GM21576 (cell line): ENCODE measurements around the gene CDH2.

Experiments used
- ATAC-seq: cut with Tn5 transposase; IDR thresholded peaks from one replicate; pipeline ENCODE4 v1.9.1; 2021; ENCODE audit warnings: mild to moderate bottlenecking, moderate library complexity; ENCODE audit not compliant: unreplicated experiment

CDH2 gene

DNA sequence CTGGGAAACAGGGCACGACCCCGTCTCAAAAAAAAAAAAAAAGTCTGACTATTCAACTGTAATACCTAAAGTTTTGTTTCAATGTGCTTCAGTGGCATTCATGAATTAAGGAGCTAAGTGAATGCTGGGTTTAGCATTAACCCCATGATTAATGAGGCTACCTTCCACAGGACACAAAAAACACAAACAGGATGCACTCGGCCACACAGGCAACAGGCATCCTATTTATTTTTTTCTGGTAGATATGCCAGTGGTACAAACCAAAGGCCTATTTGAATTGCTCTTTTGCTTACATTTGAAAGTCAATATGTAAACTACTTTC, 48.3 kb downstream of the CDH2 start:
- ATAC-seq = no peak

DNA sequence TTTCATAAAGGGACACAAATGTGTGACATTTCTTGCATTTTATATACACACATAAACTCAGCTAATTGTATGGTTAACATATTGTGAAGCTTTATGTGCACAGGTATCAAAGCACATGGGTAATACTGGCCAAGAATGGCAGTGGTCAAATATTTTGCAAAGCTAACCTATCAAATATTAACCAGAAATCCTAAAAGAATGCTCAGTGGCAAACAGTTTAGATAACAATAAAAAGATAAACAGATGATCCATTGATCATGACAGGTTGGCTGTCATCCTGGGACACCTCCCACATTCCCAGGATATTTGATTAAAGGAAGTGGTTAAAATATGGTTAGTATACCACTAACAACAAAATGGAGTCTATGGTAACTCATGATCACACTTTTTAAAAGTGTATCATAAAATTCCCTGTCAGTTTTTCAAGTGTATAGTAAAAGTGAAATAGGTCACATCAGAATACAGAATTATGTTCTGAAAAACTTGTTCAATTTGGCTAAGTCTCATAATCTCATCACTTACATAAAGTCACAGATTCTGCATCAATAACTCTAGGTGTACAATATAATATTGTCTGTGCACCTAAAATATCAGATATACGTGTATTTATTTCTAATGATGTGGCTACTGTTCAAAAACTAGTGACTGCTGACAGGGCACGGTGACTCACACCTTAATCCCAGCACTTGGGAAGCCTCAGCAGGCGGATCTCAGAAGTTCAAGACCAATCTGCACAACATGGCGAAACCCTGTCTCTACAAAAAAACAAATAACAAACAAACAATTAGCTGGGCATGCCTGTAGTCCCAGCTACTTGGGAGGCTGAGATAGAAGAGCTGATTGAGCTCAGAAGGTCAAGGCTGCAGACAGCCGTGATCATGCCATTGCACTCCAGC, 48.9 kb downstream of the CDH2 start:
- no peak for ATAC-seq

DNA sequence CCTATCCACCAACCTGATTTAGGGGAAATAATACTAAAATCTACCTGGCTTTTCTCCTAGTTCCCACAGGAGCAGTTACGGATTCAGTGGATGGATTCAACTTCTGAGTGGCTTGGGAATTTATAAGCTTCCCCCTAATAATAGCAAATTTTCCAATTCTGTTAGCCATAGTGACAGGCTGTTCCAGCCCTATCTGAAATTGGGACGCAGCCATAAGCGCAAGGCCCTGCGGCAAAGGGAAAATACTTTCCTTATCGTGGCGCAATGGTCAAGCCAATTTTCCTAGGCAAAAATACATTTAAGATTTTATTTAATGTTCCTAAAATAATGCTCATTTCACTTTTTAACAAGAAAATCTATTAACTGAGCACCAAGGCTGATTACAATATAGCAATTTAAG, 49.7 kb downstream of the CDH2 start:
- ATAC-seq = no peak

DNA sequence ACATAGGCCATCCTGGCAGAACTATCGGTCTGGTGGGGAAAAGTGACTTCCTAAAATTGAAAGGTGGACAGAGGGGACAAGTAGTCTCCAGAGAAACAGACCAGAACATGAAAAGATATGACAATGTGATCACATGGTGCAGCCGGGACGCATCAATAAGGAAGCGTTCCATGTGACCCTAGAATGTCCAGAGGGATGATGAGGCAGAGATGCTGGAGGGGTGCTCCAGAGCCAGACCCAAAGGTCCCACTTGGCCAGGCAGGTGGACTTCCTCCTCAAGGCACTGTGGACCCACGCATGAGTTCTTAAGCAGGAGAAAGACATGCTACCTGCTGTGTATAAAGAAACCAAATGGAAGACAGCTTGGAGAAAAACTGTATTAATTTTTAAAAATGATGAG, 50.2 kb downstream of the CDH2 start:
- no peak for ATAC-seq

DNA sequence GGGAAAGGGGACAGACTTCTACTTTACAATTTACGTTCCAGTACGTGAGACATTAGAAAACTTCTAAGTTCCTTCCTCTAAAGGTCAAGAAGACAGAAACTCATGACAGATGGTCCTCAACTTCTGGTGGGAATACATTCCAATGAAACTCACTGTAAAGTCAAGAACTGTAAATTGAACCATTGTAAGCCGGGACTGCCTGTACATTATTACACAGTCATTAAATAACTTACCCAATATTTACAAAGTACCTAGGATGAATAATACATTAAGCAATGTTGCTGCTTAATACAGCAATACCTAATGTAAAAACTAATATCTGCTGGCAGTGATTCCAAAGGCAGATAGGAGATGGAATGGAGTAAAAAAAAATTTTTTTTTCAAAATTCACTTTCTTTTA, 51.9 kb downstream of the CDH2 start:
- ATAC-seq = no peak

DNA sequence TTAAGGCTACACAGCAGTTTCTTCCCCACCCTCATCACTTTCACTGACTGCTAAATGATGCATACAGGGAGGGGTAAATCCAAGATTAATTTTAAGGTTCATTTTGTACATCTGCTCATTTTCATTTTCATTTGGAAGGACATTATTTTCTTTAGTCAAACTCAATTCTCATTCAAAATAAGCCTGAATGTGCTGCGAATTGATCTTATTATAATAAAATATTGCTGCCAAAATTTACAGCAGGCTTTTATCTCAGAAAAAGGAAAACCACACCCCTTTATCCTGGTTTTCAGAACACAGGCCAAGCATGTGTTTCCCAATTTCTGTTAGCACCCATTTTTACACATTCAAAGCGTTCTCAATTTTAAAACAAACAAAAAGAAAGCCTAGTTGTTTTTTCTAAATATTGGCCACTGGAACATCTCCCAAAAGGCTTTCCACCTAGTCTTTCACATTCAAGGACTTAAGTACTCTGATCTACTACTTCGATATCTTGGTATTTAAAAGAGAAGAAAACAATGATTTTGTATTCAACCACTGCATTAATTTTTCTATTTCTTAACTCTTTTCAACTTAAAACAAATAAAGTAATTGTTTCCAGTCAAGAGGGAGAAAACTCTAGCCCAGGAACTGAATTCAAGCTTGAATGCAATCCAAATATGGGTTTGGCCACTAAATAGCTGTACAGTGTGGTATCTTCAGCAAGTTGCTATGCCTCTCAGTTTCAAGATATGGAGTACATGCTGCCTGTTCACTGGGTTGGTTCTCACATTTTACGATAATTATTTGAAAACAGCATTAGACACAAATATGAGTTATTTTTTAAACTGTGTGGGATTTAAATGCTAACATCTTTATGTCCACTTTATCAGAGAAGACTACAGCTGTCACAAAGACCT, 52.5 kb downstream of the CDH2 start:
- no peak for ATAC-seq

DNA sequence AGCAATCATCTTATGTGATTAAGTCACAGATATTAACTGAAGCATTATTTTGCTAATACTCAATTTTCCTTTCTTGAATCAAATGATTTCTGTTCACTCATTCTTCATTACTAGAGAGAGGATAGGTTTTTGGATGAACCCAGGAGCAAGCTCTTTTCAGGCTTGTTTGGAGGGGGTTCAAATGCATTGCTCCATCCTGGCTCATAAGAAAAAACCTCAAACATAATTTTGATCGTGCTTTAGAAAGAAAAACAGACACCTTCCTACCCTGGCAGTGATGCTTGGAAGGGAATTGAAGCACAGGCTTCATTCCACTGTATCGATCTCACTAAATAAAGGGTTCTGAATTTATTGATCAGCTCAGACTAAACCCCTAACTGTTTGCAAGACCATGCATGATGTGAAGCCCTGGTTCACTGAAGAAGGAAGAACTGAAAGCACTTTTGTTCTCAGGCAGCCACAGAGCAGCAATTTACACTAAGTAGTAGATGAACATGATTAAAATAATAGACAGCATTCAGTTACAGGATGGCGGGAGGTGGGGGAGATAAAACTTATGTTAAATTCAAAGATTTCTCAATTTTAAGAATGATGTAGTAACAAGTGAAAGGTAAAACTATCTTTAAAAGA, 53.4 kb downstream of the CDH2 start:
- ATAC-seq = no peak

DNA sequence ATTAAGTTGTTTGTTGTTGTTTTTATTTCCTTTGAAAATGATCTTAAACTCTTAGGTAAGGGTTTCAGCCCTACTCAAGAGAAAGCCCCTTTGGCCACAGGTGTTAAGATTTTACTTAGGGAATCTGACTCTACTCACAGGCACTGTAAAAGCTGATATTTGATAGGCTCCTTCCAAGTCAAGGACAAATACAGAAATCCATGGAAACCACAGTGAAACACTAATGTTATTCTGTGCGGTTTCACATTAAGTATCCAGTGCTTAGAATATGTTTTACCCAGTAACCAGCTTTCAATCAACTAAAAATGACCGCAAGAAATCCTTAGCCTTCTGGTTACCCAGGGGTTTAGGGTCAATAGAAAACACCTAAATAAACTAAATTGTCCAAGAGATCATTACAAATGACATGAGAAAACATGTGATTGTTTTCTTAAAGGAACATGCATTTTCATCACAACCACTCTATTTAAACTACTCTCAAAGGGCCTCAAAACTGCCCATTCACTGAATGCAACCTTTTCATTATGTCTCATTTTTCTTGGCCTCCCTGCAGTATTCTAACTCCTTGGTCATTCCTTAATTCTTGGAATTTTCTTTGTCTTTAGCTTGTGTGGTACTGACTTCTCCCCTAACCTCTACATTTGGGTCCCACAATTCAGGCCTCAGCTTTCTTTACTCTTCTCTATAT, 56.0 kb downstream of the CDH2 start:
- ATAC-seq = no peak

DNA sequence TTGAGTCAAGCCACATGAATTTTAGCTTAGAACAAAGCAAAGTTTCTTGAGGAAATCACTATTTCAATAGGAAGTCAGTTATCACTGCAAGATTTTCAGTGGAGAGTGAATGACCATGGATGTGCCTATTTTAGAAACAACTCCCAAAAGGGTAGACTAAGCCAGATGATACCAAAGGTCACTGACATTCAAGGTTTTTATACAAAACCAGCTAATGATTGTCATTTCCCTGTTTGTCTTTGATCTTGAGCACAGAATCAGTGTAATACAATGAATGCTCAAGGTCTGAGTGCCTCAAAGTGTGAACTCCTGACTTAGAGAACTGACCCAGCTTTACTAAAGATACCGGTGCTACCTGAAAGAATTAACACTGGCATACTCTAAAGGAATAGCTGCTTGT, 60.5 kb downstream of the CDH2 start:
- no peak for ATAC-seq

DNA sequence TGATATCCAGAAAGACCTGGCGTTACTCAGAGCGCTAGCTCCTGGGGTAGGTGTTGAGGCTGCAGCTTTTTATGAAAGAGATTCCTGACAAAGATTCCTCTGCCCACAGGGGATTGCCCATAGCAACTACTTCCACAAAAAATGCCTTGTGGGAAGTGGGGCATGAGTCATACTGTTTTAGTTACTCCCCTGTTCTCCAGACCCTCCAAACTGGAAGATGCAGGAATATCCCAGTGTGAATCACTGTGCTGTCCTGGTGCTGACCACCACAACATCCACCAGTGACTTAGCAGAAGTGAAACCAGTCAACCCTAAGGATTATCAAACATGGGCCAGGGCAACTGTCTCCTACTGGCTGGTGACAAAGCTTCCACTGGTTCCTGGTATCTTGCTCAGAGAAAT, 61.8 kb downstream of the CDH2 start:
- ATAC-seq = no peak

DNA sequence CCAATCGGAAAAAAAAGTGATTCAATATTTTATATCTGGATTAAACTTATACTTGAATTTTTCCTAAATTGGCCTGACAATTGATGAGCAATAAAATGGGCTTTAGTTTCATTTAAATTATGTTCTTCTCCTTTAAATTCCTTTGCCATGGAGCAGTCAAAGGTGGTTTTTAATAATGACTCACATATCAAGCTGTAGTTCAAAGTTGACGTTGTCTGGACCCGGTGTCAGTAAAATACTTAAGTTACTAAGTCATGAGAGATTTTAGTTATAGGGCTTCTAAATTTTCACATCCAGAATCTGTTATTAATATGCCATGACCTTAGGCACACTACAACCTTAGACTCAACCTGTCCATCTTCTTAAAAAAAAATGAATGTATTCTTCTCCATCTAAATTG, 62.5 kb downstream of the CDH2 start:
- no peak for ATAC-seq

DNA sequence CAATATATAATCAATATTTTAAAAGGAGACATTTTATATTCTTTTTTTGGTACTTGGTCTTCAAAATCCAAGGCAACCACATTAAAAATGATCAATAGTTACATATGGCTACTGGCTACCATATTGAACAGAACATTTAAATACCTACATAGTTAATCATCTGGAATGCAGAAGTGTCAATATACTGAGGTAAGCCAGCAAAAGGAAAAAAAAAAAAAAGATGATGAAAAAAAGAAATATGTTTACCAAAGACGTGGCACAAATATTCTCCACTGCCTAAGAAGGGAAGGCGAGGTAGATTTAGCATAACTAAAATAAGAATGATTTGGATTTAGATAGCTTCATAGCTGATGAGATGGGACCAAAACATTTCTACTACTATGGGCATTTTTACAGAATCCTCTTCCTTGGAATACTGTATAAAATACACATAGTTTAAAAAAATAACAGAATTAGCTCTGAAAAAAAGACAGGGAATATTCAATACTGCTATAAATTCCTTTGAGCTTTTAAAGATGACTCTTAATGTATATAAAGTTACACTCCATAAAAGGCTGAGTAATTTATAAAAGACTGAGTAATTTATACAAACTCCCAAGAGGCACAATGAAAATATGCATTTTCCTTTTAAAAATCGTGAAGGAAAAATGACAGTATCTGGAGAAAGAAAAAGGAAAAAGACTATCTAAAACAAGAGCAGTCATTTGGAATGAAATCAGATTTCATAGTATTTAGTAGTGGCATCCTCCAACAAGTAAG, 63.5 kb downstream of the CDH2 start:
- ATAC-seq = no peak

DNA sequence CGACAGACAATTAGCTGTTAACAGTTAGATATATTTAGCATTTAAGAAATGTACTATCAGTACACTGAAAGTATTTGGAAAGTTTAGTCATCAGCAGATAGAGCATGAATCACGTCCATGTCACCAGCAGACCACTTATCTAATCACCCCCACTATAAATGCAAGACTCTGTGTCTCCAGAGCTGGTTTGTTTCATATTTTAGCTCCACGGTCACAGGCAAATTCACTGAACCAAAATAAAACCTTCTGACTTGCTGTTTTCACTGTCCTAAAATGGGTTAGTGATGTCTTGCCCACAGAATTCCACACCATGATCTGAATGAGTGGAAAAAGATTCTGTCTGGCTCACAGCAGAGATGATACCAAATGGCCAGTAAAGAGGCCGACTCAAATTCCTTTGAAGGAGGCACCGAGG, 64.9 kb downstream of the CDH2 start:
- ATAC-seq = no peak

DNA sequence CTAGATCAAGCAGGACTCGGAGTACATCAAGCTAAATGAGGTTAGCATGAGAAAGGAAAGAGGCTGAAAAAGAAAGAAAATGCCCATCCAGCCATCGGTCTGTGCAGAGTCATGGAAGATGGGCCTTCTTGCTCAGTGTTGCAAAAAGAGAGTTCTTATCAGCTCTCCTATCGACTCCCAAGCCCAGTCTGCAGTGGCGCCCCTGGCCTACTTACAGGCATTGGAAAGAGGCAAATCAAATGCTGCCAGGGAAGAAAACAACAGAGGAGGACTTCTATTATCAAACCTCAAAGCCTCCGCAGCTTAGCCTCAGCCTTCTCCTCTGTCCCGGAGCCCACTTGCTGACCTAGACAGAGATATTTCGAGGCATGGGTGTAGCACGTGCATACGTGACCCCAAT, 66.0 kb downstream of the CDH2 start:
- ATAC-seq = no peak

DNA sequence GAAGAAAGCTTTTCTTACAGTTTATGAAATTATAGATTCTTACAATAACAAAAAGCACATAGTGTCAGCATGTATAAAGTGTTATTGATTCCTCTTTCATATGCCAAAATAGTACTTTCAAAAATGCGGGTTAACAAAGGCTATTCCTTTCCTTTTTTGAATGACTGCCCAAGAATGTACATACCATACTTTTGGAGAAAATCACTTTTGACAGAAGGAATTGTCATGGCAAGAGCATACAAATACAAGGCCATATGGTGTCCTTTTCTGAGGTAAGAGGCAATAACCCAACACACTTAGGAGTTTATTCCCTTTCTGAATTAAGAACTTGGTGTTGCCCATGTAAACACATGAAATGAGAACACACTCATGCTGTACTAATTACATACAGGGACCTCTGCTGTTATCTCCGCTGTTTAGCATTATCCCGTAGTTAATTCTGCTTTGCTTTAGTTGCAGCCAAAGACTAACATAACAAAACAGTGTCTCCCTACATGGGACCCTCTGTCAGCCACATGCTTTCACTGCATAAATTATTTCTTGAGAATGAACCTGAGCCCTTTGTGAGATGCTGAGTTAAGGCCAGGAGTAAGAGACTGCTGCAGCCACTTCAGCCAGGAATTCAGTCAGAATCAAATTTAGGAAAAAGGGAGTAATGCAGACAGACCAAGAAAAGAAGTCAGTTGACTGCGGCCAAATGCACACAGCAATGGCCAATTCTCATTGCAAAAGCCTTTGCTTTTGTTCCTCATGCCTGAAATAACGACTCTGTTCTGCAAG, 67.0 kb downstream of the CDH2 start:
- ATAC-seq = no peak

DNA sequence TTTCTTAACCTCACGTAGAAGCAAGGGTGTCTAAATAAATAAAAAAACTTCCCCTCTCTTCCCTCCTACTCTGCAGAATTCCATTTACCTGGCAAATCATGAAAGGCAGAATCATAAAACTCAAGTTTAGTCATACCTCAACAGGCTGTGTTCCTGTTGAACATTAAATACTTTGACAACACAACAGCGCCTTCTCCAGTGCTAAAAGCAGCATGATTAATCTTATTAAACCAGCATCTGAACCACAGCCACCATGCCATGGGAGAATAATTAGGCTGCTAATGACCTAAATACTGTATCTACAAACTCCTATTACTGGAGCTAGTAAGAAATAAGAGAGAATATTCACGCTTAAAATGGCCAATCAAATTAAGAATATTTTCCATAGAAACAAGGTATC, 68.1 kb downstream of the CDH2 start:
- ATAC-seq = no peak

DNA sequence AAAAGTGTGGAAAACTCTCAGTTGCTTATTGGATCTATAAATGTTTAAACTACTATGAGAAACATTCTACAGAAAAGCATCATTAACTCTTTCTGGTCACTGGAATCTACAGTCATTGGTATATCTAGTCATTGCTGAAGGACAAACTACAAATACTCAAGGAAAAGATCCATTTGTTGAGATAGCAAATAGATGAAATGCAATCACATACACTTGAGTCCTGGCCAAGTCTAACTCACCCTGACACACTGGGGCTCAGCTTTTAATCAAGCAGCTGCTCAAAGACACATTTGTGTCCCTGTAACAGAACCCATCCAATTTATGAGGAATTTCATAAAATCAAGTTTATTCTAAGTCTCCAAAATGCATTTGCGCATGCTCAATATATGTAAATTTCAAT, 68.7 kb downstream of the CDH2 start:
- ATAC-seq = no peak

DNA sequence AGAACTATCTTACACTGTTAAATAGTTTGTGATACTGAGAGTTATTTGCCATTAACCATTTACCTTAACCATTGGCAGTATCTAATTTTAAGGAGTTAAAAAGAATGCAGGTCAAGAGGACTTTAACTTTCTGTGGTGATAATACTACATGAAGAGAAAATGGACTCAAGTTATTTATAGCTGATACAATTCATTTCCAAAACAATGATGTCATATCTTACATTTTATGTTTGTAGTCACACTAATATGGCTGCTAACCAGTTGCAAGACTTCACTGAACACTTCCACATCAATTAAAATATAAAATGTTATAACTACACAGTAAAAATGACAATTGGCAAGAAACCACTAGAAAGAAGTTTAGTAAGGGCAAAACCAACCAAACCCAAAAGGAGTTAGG, 77.7 kb downstream of the CDH2 start:
- no peak for ATAC-seq

DNA sequence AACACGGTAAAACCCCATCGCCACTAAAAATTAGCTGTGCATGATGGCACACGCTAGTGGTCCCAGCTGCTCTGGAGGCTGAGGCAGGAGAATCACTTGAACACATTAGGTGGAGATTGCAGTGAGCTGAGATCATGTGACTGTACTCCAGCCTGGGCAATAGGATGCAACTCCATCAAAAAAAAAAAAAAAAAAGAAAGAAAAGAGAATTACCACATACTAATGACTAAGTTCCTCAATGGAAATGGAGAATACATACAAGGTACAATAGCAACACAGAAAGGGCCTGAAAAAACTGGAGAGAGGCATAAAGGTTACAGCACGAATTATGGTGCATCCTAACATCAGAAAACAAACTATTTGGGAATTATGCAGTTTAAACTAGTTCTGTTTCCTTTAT, 81.3 kb downstream of the CDH2 start:
- ATAC-seq = no peak

DNA sequence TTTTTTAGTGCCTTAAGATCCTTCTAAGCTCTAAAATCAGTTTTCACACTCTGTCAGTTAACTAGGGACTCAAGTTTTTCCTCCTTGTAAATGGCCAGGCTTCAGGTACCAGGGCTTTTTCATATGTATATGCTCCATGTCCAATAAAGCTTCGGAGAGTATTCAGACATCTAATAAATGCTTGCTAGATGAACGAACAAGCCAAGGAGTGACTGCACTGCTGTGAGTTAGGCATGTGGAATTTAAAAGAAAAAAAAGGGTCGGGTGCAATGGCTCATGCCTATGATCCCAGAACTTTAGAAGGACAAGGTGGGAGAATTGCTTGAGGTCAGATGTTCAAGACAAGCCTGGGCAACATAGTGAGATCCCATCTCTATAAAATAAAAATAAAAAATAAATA, 81.9 kb downstream of the CDH2 start:
- no peak for ATAC-seq
